ENCODE results near the gene SLC7A5.
A peak's percentile ranks its signal among the peaks of the same experiment; 100 is the strongest.
"Not testable (repeated sequence)": the region's sequence is repeated elsewhere in the genome, so short reads cannot be mapped to it uniquely, and the experiment has no call there.

The SLC7A5 gene

DNA sequence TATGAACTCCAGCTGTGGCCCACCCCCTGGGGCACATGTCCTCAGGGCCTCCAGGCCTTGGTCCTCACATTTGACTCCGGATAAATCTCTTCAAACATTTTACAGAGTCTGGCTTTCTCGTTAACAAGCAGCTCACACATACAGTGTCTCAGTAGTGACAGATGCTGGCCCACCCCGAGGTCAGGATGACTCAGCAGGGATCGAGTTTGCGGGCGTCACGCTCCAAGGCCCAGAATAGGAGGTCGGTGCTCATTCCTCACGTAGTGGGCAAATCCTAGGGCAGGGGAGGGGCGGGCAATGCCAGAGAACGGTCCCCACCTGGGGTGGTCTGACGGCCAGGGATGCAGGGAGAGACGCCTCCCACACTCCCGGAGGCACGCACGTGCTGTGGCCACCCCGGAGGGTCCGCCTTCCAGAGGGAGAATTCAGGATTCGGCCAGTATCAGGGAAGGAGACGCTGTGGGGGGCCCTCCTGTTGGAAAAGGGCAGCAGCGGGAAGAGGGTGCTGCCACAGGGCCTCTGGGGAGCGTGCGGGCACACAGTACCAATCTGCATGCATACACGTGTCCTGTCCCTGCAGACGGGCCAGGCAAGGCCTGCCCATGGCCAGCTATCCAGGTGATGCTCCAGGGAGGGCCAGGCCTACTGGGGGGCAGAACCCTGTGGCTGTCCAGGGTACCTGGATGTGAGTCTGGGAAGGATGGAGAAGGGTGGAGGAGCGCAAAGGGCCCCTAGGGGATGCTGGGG lies 8.6 kb downstream of the SLC7A5 start:
- DNase-seq, result no peak

DNA sequence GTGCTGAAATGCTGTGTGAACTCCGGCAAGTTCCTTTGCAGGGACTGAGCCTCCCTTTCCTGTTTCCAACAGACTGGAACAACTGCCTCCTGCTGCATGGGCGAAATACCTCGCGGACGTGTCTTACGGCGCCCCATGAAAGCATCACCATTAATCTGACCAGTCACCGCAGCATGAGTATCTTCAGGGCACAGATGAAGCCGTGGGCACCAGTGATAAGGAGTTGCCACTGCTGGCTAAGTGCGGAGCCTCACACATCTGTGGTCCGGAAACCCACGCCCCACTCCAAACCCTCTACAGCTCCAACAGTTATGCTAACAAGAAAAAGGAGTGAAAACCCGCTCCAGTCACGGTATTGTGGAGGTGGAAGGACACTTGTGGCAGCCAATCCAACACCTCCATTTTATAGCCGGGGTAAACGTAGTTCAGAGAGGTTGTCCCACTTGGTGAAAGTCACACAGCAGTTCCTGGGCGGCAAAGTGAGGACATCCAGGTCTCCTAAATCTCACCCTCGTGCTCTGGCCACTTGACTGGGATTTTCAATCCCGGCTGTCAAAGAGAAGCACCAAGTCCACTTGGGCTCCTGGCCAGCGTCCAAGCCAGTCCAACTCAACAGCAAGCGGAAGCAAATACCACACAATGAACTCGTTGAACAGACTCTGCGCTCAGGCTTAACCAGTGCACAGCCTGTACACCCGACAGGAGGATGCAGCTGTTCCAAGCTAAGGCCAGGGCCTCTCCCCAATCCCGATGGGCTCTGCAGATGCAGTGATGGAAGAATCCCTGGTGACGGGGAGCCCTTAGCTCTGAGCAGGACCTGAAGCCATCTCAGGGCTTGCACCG lies 10.9 kb downstream of the SLC7A5 start:
- not testable (repeated sequence) for DNase-seq

DNA sequence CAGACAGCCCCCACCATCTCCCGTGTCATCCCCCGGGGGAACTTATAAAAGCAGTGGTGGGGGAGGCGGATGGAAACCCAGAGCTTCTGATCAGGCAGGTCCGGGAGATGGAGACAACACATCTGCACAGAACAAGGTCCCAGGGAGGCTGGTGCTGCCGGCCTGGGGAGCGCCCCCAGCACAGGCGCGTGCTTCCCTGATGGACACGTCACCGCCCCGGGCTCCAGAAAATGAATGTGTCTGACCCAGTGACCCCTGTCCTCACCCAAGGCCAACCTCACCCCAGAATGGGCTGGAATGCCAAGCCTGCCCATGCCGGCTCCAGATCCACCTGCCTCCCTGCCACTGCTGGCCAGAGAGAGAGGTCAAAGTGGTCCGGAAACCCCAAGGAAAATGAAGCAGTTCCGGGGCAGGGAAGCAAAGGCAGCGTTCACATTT lies 12.5 kb downstream of the SLC7A5 start:
- no peak for DNase-seq

DNA sequence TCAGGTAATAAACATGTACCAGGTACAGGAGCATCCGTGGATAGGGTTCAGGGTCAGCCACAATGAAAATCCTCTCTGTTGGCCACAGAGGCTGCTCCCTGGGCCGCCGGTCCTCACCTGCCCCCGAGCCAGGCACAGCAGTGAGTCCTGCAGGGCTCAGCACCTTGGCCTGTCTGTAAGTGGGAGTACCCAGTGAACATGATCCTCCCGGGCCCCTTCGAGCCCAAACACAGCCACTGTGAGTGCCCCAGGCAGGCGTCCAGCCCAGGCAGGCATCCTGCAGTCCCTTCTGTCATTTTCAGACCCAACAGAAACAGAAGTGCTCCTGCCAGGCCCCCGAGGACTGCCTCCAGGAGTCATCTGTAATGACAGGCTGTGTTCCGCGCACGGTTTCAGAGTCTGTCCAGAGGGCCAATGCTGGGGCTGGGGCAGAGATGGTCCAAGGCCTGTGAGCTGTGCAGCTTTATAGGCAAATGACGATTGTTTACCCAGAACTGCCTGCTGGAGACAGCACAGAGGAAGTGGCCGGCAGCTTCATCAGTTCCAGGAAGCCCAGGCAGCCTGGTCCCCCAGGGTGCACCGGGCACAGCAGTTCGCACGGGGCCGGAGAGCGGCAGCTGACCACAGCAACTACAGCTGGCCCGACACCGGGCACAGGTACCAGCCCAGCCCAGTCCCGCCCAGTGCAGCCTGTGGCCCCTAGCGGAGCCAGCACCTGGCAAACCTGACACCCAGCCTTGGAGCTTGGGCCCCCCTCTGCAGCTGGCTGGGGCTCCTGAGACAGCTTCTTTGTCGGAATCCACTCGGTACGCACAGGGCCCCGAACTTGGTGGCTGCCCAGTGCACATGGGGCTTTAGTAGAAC lies 13.2 kb downstream of the SLC7A5 start:
- DNase-seq, result peak; percentile 70

DNA sequence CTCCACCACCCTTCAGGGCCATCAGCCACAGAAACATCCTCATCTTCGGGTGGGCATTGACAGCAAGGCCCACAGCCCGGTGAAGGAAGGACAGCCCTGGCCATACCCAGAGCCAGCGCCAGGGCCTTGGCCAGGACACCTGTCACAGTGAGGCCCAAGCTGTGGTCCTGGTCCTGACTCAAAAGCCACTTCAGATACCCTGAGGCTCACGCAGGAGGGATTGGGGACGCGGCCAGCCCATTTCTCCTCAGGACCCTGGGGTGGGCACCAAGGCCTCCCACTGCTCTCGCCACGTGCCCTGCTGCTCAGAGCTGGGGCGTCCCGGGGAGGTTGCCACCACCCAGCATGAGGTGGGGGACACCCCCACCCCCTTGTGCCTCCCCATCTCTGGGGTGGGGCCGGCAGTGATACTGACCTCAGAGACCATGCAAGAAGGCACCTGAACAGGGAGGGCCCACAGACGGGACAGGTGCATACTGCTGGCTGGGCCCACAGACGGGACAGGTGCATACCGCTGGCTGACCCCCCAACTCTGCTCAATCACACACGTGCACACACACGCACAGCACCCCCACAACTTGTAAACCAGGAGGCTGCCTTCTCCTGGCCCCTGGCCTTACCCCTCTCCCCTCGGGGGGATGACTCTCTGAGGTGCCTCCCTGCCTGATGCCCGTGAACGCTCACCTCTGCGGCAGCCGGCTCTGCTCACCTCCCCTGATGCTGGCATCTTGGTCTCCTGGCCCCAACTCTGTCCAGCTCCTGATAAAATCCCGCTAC lies 14.2 kb downstream of the SLC7A5 start:
- no peak for DNase-seq

DNA sequence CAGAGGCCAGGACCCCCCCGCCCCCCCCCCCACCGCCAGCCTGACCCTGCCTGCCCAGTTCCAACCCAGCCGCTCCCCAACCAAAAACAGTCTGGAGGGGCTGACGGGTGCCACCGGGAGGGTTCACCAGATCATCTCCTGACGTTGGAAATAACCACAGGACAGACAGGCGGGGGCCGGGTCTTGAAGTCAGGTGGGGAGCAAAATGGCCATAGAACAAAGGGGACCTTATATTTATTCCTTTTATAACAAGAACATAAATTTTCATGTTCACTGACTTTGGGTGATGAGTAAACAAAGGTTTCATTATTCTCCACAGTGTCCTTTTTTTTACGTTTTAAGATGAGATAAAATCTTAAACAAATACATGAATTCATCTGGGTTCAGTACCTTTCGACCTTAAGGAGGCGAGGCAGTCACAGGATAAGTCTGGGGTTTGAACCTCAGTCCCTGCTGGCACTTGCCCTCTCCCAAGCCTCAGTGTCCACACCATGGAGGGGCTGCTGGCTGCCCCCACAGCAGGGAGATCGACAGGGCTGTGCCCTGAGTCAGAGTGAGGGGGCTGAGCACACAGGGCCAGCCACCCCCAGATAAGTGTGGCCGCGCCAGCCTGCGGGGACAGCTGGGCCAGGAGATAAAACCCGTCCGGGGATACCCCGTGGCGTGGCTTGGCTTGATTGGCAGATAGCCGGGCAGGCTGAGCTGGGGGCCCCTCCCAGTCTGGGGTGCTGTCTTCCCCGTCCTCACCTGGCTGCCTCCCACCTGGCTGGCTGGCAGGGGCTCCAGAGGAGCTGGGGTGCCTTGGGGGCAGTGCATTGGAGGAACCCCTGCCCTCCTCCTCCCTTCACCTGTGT lies 15.0 kb downstream of the SLC7A5 start:
- DNase-seq, result no peak

DNA sequence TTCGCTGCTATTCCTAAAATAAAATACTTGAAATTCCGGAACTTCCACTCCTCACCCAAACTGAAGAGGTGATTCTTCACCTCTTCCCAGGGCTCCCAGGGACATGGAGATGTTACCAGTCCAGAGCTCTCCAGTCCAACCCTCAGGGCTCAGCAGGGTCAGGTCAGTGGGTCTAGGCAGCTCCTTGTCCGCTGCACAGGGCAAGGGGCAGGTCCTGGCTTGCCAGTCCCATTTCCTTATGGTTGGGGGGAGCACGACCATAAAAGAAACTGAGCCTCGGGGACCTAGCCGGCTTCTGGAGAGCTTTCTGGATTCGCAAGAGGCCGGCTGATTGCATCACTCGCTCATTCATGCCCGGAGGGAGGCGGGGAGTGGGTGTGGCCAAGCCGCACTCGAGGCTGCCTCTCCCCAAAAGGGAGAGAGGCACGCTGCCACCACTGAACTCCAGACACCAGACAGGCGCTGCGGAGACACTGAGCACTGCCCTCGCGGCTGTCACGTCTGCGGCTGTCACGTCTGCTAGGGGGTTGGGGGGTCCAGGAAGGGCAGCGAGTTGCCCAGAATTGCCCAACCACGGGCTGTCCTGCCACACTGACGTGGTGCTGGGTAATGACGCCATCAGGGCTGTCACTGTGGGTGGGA lies 15.8 kb downstream of the SLC7A5 start:
- DNase-seq, result peak; percentile 96

DNA sequence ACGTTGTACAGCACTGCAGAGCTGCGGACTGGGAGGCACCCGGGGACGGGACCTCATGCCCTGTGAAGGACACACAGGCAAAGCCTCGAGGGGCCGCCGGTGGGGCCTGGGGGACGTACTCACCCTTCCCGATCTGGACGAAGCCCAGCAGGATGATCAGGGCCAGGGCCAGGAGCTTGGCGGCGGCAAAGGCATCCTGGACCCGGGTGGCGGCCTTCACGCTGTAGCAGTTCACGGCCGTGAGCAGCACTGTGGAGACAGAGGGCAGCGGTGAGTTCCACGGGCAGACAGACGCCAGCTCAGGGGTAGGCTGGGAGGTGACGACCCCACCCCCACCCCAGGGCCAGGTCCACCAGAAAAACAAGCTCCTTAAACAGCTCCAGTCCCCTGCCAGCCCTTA lies 17.7 kb downstream of the SLC7A5 start:
- no peak for DNase-seq

DNA sequence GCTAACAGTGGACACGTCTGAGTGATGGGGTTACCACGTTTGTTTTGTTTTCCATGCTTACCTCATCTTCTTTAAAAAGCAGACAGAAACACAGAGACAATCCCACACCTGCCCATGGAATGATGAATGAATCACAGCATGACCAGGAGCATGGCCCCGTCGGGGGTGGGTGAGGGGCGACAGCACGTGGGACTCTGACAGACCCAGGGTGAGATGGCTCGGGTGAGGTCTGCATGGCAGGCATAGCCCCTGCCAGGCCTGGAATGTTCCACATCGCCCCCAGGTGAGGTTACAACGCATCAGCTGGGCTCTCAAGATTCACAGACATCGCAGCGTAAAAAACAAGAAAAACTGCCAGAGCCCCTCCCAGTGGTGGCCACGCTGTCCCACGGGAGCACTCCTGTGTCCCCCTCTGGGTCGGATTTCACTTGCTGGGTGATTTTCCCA lies 18.1 kb downstream of the SLC7A5 start:
- no peak for DNase-seq

DNA sequence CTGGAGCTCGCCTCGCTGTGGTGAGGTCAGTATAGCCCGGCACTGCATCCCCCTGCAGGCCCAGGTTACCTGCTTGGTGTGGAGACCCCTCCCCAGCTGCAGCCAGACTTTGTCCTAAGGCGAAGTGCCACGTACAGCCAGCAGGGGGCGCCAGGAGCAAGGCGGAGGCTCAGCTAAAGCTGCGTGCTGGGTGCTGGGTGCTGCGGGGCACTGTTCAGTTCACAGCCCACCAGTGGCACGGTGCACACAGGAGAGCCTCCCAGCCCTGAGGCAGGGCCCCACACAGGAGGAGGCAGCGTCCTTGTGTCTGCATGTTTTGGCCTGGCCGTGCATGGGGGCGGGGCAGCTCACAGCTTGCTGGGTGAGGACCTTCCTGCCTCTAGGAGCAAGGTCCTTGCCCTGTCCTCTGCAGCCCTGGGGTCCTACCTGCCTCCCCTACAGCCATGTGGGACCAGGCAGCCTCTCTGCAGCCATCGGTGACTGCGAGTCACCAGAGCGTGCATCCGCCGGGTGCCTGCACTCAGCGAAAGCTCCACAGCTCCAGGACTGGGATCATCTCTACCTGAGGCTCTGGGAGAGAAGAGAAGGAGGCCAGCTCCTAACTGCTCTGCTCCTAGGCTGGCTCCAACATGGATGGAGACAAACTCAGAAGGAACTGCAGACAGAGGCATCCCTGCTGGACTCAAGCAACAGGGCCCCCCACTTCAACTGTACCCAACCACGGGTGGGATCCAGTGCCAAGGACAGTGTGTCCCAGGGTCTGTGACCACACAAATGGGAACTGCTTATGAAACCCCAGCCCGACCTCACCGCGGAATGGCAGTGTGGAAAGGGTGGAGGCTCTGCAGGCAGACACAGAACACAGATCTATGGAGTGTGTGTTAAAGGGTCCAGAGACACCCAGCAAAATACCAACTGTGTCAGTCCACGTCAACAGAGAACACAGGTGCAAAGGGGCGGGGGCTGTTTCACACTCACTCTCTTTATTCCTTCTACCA lies 19.0 kb downstream of the SLC7A5 start:
- peak; percentile 67 for DNase-seq

DNA sequence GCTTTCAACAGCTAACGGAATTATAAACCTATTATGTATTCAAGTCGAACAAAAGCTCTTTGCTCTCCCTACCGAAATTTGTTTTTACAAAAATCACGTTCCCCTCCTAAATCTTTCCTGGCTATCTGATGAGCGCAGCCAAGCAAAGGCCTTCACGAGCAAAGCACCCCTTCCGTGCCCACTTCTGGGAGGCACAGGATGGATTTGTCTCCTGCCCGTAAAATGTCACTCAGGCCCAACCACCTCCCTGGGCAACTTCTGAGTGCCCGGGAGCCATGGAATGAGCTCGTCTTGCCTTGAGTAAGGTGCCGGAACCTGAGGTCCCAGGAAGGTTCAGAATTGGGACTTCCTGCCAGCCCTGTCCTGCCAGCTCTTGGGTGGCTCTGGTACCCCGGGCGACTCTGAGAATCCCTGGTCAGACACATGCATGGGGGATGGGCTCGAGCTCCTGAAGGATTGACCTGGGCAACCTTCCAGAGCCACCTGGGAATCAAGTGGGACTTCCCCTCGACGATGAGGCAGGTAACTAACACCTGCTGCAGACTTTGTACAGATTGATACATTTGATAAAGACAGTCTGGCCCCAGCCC lies 19.8 kb downstream of the SLC7A5 start:
- DNase-seq, result no peak

DNA sequence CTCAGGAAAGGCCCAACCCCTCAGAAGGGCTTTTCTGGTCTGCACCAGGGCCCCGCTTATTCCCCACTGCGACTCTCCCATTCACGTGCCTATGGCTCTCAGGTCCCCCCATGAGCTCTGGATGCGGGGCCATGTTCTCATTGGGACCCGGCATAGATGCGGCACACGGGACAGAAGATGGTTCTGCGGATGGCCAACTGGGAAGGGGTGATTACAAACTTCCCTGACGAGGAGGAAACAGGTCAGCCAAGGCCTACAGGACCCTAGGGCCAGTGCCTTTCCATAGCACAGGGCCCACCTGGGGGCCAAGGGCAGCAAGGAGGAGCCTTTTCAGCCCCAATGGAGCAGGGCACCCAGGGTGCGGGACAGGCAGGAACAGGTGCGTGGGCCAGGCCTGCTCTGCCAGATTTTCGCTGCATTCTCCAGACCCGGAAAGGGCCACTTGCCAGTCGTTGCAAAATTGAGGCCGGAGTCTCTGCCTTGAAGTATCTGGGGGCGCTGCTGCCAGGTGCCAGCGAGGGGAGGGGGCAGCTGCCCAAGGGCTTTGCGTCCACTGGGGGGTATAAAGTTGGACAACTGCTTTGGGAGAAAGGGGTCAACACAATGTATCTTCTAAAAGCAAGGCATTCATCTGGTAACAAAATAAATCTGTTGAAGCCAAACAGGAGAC lies 20.5 kb downstream of the SLC7A5 start:
- no peak for DNase-seq

DNA sequence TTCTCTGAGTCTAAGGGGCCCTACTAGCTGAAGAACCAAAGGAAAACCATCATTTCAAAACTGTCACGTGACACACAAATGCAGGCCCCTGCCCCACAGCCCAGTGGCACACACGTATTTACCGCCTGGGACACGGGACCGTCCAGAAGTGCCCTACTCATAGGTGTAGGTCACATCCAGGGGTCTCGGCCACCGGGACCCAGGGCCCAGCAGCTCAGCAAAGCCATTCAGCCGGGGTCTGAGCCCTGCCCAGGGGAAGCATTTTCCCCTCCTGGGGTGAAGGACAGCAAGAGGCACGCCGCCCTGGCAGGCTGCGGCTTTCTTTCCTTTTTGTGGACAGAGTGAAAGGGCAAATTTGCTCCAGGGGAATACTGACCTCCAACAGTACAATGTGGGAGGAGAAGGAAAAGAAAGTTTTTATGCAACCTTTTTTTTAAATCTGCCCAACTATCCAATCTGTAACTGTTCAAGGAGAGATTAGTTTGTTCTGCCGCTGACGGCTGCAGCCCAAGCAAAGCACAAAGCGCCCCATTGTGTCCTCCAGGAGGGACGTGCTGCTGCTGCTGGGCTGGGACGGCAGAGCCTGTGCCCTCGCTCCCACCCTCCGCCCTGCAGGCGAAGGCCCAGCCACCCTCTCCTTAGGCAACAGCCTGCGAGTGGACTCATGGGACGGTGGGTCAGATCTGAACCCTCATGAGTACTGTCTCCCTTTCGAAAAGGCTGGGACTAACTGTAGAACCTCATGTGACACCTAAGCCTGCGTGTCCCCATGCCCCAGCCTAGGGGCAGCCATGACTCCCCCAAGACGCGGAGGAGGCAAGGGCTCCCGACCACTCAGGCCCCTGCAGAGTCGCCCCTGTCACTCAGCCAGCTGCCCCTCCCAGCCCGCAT lies 21.3 kb downstream of the SLC7A5 start:
- DNase-seq, result no peak

DNA sequence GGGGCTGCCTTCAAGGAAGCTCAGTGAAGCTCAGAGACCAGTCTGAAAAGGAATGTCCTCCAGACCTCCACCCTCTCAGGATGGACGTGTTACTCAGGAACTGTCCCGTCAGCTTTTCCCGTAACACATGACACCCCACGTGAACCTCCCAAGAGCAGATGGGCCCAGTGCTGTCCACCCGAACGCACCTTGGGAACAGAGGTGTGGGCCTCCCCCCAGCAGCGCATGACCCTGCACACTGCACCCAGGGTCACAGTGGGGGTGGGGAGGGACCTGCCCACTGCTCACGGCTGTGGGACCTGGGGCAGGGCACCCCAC lies 21.9 kb downstream of the SLC7A5 start:
- no peak for DNase-seq

DNA sequence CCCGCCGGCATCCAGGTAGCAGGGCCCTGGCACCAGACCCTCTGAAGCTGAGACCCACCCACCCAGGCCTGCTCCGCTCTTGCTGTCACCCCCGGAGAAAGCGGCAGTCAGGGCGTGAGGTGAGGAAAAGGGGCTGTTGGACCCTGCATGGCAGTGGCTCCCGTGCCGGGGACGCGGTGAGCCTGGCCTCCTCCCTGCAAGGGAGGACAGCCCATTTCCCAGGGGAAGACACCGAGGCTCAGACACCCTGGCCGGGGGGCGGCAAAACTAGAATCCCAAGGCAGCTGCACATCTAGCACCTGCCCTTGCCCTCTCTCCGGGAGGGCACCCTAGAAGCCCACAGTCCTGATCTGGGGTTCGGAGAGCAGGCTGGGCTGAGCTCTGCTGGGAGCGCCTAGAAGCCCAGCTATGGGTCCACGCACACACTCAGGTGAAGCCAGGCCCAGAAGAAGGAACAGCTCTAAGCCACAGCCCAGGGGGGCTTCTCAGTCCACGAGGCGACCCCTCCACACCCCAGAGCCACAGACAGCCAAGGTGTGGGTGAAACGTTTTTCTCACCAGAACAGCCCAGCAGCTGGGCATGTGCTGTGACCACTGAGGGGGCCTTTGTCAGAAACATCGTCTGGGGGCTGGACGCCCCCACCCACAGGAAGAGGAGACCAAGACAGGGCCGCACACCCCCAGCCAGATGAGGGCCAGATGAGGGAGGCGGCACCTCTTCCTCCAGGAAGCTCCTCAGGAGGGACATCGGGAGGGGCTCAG lies 22.4 kb downstream of the SLC7A5 start:
- DNase-seq, result no peak

DNA sequence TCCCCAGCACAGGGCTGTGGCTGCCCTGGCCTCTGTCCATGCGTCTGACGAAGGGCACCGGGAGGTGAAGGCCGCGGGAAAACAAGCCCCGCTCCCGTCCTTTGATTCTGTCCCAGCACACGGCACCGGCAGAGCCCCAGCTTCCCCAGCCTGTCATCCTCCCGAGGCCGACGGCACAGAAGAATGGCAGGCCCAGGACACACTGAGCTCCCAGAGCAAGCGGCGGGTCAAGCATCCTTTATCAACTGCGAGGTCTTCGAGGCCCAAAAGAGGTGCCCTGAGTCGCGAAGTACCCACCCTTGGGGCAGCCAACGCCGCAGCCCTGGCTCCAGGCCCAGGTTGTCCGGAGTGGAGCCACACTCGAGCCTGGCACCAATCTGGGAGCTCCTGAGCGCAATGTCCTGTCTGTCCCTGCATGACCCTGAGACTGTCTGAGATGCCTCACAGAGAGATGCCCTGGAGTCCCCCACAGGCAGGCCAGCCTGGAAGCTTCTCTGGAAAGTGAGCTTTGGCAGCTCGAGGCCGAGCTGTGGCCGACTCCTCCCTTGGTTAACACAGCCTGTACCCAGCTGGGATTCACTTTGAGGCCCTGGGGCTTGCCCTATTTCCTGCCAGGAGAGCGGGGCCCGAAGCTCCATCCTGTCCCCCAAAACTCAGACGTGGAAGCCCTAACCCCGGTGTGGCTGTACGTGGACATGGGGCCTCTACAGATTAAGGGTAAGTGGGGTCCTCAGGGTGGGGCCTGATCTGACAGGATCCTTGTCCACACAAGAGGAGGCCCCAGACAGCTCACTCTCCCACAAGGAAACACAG lies 23.3 kb downstream of the SLC7A5 start:
- no peak for DNase-seq
